ACC112 (cell line): ENCODE results near the gene TPRG1L.

ENCODE experiments used
- H2AFZ ChIP-seq: fragments of 200-600 bp; sonication (generic); one replicate; pipeline ENCODE4 v1.6.0; 2017; ENCODE audit warnings: antibody characterized with exemption, low read length; ENCODE audit not compliant: unreplicated experiment
- H3K27ac ChIP-seq: fragments of 200-600 bp; sonication (generic); 2 replicates; pipeline ENCODE4 v1.5.1; 2014; ENCODE audit warnings: low read depth, mild to moderate bottlenecking, antibody characterized with exemption, low read length, moderate library complexity
- H3K27me3 ChIP-seq: fragments of 200-600 bp; sonication (generic); 2 replicates; pipeline ENCODE4 v1.6.1; 2014; ENCODE audit warnings: mild to moderate bottlenecking, antibody characterized with exemption, low read length, moderate library complexity, mixed read lengths; ENCODE audit not compliant: insufficient read depth
- H3K36me3 ChIP-seq: fragments of 200-600 bp; sonication (generic); 2 replicates; pipeline ENCODE4 v1.6.1; 2016; ENCODE audit warnings: mild to moderate bottlenecking, antibody characterized with exemption, low read length, moderate library complexity, mixed read lengths; ENCODE audit not compliant: insufficient read depth
- H3K4me1 ChIP-seq: fragments of 200-600 bp; sonication (generic); one replicate; pipeline ENCODE4 v1.6.1; 2016; ENCODE audit warnings: low read length, mixed read lengths; ENCODE audit not compliant: insufficient read depth, unreplicated experiment, control insufficient read depth
- H3K4me3 ChIP-seq: fragments of 200-600 bp; sonication (generic); 2 replicates; pipeline ENCODE4 v1.5.1; 2014; ENCODE audit warnings: mild to moderate bottlenecking, low read depth, low read length
- H3K79me2 ChIP-seq: fragments of 200-600 bp; sonication (generic); one replicate; pipeline ENCODE4 v1.6.0; 2016; ENCODE audit warnings: low read length; ENCODE audit not compliant: control insufficient read depth, unreplicated experiment, insufficient read depth

TPRG1L gene

DNA sequence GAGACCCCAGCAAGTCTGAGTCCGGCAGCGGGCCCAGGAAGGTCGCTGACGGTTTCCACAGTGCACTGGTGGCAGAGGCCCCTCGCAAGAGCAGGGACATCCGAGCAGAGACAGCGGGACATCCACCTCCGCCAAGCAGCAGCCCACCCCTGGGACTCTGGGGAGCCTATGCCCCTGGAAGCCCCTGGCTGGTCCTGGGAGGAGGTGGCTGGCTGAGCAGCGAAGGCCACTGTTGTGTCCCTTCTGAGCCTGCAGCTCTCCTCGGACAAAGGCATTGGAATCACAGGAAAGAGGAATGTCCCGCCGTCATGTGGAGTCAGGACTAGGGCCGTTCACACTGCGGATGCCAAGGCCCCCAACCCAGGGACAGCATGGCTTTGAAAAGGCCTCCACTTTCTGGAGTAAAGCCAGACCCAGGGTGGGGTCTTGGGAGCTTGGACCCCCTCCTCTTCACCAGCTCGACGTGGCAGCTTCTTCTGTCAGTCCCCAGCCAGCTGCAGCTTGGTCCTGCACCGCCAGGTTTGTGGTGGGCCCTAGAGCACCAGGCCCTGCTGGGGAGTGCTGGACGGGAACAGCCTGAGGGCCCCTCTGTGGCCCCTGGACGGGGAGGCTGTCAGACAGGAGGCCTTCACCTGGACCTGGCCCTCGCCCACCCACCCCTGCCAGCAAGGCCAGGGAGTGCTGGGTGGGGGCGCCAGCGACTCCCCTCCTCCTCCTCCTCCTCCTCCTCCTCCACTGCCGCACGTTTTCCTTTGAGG lies 14.9 kb upstream of the TPRG1L start:
- Histone ChIP-seq H3K36me3 (no peaks in the 10 kb centered on the region), H3K4me1 (peaks cover 11% of the 10 kb centered on the region), H3K79me2 (no peaks in the 10 kb centered on the region), H3K4me3 (no peak overlapping the region), H3K27ac (no peak overlapping the region), H3K27me3 (peaks cover 12% of the 10 kb centered on the region; the same call in 1 of the 2 replicates), H2AFZ (no peak overlapping the region)

- Histone ChIP-seq H3K27me3 (peaks cover 12% of the 10 kb centered on the region; the same call in 1 of the 2 replicates), H3K79me2 (no peaks in the 10 kb centered on the region), H3K36me3 (no peaks in the 10 kb centered on the region), H2AFZ (no peak overlapping the region), H3K4me1 (peaks cover 11% of the 10 kb centered on the region), H3K27ac (no peak overlapping the region), H3K4me3 (peak overlapping the region; percentile 71)
These were observed 14.2 kb upstream of the TPRG1L start for GRCh38 chr1:3610527-3611169.

- peak within 1 kb of the TSS; percentile 71 for H3K4me3 ChIP-seq
- H3K4me1 ChIP-seq: peaks cover 11% of the 10 kb centered on the region
- H3K27ac ChIP-seq: no peak within 1 kb of the TSS
- no peaks in the 10 kb centered on the region for H3K79me2 ChIP-seq
- H3K36me3 ChIP-seq: no peaks in the 10 kb centered on the region
- no peak within 1 kb of the TSS for H2AFZ ChIP-seq
- H3K27me3 ChIP-seq: peaks cover 12% of the 10 kb centered on the region; the same call in 1 of the 2 replicates
These were observed 13.4 kb upstream of the TPRG1L start, which contains the start of gene MEGF6 for GRCh38 chr1:3611170-3612019. TSS of gene MEGF6 (minus strand) at chr1:3611508. CDS start at chr1:3611268, 240 bp downstream.

DNA sequence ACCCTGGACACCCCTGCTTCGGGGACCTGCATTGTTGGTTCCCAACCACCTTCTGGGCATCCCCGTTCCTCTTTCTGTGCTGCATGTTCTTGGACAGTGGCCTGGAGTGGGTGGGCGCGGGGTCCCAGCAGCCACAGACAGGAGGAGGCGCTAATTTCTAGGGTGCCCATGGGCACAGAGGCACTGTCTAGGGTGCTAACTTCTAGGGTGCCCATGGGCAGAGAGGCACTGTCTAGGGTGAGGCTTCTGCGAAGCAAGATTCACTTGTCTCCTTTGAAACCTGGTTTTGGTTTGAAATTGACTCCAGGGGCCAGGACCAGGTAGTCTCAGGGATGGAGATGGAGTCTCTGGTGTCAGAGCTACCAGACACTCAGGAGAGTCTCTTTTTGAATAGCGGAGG lies 12.7 kb upstream of the TPRG1L start:
- Histone ChIP-seq H3K27ac (no peak overlapping the region), H3K79me2 (no peaks in the 10 kb centered on the region), H3K4me1 (peaks cover 11% of the 10 kb centered on the region), H3K4me3 (no peak overlapping the region), H3K27me3 (peaks cover 12% of the 10 kb centered on the region; the same call in 1 of the 2 replicates), H2AFZ (no peak overlapping the region), H3K36me3 (no peaks in the 10 kb centered on the region)

DNA sequence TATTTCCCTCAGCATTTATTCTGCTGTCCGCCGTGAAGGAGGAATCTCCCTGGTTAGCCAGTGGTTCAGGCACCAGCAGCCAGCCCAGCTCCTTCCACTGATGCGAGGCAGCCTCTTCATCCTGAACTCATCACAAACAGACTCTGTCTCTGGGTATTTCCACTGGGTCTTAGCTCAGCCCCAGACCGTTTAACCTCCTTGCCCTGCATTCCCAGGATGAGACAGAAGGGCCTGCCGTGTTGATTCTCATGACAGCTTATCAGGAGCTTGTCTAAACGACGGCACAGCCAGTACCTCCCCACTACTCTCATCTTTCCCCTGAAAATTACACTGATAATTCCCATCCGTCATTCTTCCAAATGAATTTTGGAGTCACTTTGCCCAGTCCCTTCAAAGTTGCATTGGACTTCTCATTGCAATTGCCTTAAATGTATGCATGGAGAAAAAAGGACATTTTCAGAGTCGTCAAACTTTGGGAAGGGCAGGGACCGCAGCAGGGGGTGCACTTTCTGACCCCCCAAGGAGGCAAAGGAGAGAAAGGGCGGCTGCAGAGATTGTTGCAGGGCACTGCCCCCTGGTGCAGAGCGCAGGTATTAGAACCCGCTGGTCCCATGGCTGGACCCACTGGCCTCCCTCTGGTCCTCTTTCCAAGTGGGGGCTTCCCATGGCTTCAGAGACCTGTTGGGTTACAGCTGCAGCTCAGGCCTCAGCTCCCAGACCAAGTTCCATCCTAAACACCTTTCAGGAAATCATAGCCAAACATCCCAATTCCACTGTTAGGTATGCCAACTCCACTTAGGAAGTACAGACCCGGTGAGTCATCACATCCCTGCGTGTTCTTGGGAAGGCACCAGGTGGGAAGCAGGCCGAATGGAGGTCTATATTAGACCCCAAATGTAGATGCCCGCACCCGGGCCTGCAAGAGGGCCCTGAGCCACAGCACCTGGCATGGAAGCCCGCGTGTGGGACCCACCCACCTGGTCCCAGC lies 9.8 kb upstream of the TPRG1L start:
- Histone ChIP-seq H3K27me3 (peaks cover 12% of the 10 kb centered on the region; the same call in 1 of the 2 replicates), H3K4me1 (peaks cover 11% of the 10 kb centered on the region), H3K27ac (no peak overlapping the region)

GRCh38 chr1:3616861-3617260 lies 8.0 kb upstream of the TPRG1L start:
- H3K4me3 ChIP-seq: no peak overlapping the region
- H3K27ac ChIP-seq: no peak overlapping the region
- H3K4me1 ChIP-seq: peaks cover 11% of the 10 kb centered on the region
- no peaks in the 10 kb centered on the region for H3K79me2 ChIP-seq
- no peak overlapping the region for H2AFZ ChIP-seq
- H3K27me3 ChIP-seq: peaks cover 2% of the 10 kb centered on the region; the same call in 1 of the 2 replicates
- H3K36me3 ChIP-seq: no peaks in the 10 kb centered on the region

More for the DNA sequence above, 9.8 kb upstream of the TPRG1L start:
- Histone ChIP-seq H2AFZ (no peak overlapping the region), H3K36me3 (no peaks in the 10 kb centered on the region), H3K79me2 (no peaks in the 10 kb centered on the region), H3K4me3 (no peak overlapping the region)

GRCh38 chr1:3617806-3618345 lies 6.9 kb upstream of the TPRG1L start:
- Histone ChIP-seq H3K79me2 (no peaks in the 10 kb centered on the region), H3K4me3 (no peak overlapping the region), H3K27ac (no peak overlapping the region), H3K36me3 (no peaks in the 10 kb centered on the region), H2AFZ (no peak overlapping the region), H3K4me1 (peaks cover 12% of the 10 kb centered on the region), H3K27me3 (no peaks in the 10 kb centered on the region)

DNA sequence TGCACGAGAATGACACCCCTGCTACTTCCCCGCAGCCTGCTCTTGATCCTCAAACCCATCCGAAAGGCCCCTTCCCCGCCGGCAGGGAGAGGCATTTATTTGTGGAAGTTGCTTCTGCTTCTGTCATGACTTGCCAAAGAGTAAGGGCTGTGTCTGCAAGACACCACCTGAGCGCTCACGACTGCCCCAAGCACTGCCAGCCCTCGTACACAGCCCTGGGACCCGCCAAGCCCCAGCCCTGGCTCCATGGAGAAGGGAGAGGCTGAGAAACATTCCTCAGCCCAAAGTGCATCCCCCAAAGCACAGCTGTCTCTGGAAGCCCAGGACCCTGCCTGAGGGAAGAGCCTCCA lies 6.3 kb upstream of the TPRG1L start:
- H3K27me3 ChIP-seq: no peaks in the 10 kb centered on the region
- no peaks in the 10 kb centered on the region for H3K79me2 ChIP-seq
- no peak overlapping the region for H2AFZ ChIP-seq
- no peaks in the 10 kb centered on the region for H3K36me3 ChIP-seq
- no peak overlapping the region for H3K27ac ChIP-seq
- H3K4me1 ChIP-seq: peaks cover 12% of the 10 kb centered on the region
- H3K4me3 ChIP-seq: no peak overlapping the region

DNA sequence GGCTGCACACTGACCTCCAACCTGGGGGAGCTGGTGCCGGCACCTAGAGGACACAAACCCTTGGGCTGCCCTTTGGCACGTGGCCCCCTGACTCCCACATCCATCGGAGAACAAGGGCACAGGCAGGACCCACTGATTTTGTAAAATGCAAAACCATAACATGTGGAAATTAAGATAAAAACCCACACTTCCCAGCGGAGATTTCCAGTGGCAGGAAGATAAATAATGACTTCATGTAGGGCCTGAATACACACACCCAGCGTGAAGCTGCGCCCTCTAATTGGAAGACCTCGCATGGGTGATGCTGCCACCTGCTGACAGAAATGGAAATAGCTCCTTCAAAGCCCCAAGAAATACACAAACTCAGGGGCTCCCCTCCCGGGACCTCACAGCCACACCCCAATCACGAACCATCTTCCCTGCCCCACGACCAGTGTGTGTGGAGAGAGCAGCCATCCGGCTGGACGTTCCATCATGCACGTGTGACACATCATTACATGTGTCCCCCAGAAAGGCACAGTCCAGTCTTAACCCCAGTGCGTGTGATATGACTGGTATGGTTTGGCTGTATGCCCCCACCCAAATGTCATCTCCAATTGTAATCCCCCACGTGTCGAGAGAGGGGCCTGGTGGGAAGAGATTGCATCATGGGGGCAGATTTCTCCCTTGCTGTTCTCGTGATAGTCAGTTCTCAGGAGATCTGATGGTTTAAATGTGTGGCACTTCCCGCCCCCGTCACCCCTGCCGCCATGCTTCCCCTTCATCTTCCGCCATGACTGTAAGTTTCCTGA lies 5.7 kb upstream of the TPRG1L start:
- no peaks in the 10 kb centered on the region for H3K36me3 ChIP-seq
- no peaks in the 10 kb centered on the region for H3K79me2 ChIP-seq
- H3K27me3 ChIP-seq: no peaks in the 10 kb centered on the region
- no peak overlapping the region for H2AFZ ChIP-seq
- peaks cover 7% of the 10 kb centered on the region for H3K4me1 ChIP-seq
- H3K27ac ChIP-seq: no peak overlapping the region
- no peak overlapping the region for H3K4me3 ChIP-seq
